Testis (tissue), 2 donors: ENCODE measurements around the gene CCR6.

Experiments used
- CTCF ChIP-seq, 3 experiments: fragments of 450-650 bp in 2 of 3; fragments of 200-600 bp in 1 of 3; sonication (generic) in 1 of 3; IDR thresholded peaks; one replicate each; pipeline ENCODE4 v1.5.1; 2016 to 2019; ENCODE audit warnings: antibody characterized with exemption in 3 of 3, mild to moderate bottlenecking in 2 of 3, moderate library complexity in 1 of 3
- POLR2A ChIP-seq: fragments of 450-650 bp; IDR thresholded peaks from one replicate; pipeline ENCODE4 v1.6.1; 2017; ENCODE audit warnings: antibody characterized with exemption, mild to moderate bottlenecking, moderate library complexity

GRCh38 chr6:167142433-167142761 lies 19.5 kb downstream of the CCR6 start:
- TF ChIP-seq POLR2A (no peak), CTCF (IDR thresholded peaks at IDR 0.05) (no peak)
